Trophoblast cell (in vitro differentiated cells and primary cell): Measurements from ENCODE around the gene CCDC184.

ENCODE experiments used
- DNase-seq, 2 donors: peaks; one replicate each; pipeline ENCODE4 v3.0.0-alpha.2; 2016
- H2AFZ ChIP-seq: 2 replicates; pipeline ENCODE4 v1.6.1; 2013; ENCODE audit warnings: low read length, moderate library complexity, mild to moderate bottlenecking; ENCODE audit not compliant: insufficient read depth, poor library complexity
- H2AK5ac ChIP-seq: 2 replicates; pipeline ENCODE4 v1.6.1; 2013; ENCODE audit warnings: mild to moderate bottlenecking, low read length
- H2BK120ac ChIP-seq: 2 replicates; pipeline ENCODE4 v1.6.1; 2013; ENCODE audit warnings: low read length, mild to moderate bottlenecking, moderate library complexity; ENCODE audit not compliant: insufficient read depth, poor library complexity
- H2BK12ac ChIP-seq: 2 replicates; pipeline ENCODE4 v1.6.1; 2013; ENCODE audit warnings: mild to moderate bottlenecking, low read length, moderate library complexity
- H2BK5ac ChIP-seq: 2 replicates; pipeline ENCODE4 v1.6.1; 2013; ENCODE audit warnings: low read length, low read depth, moderate library complexity, mild to moderate bottlenecking; ENCODE audit not compliant: poor library complexity
- H3K14ac ChIP-seq: 2 replicates; pipeline ENCODE4 v1.6.1; 2013; ENCODE audit warnings: mild to moderate bottlenecking, low read length
- H3K18ac ChIP-seq: 2 replicates; pipeline ENCODE4 v1.6.1; 2013; ENCODE audit warnings: mild to moderate bottlenecking, low read length
- H3K23ac ChIP-seq: 2 replicates; pipeline ENCODE4 v1.6.1; 2013; ENCODE audit warnings: low read length
- H3K27ac ChIP-seq: 2 replicates; pipeline ENCODE4 v1.5.1; 2013; ENCODE audit warnings: low read depth, mild to moderate bottlenecking, inconsistent platforms, low read length, moderate library complexity
- H3K27me3 ChIP-seq: 2 replicates; pipeline ENCODE4 v1.6.1; 2013; ENCODE audit warnings: inconsistent platforms, mild to moderate bottlenecking, low read length, moderate library complexity; ENCODE audit not compliant: insufficient read depth
- H3K36me3 ChIP-seq, 2 experiments: 1 replicate in 1 of 2; 2 replicates in 1 of 2; pipeline ENCODE4 v1.6.1; 2013; ENCODE audit warnings: low read length in 2 of 2, mild to moderate bottlenecking in 2 of 2, moderate library complexity in 1 of 2; ENCODE audit not compliant: insufficient read depth in 2 of 2, control insufficient read depth in 1 of 2
- H3K4ac ChIP-seq: 2 replicates; pipeline ENCODE4 v1.6.1; 2013; ENCODE audit warnings: low read depth, mild to moderate bottlenecking, low read length, moderate library complexity
- H3K4me1 ChIP-seq, 2 experiments: 1 replicate in 1 of 2; 2 replicates in 1 of 2; pipeline ENCODE4 v1.6.1; 2013; ENCODE audit warnings: low read length in 2 of 2, mild to moderate bottlenecking in 2 of 2, moderate library complexity in 1 of 2; ENCODE audit not compliant: insufficient read depth in 2 of 2, control insufficient read depth in 1 of 2
- H3K4me2 ChIP-seq: 2 replicates; pipeline ENCODE4 v1.6.1; 2013; ENCODE audit warnings: inconsistent platforms, mild to moderate bottlenecking, low read length, moderate library complexity
- H3K4me3 ChIP-seq: 2 replicates; pipeline ENCODE4 v1.5.1; 2013; ENCODE audit warnings: mild to moderate bottlenecking, low read depth, low read length, inconsistent platforms
- H3K79me1 ChIP-seq: one replicate; pipeline ENCODE4 v1.6.1; 2013; ENCODE audit warnings: low read length
- H3K79me2 ChIP-seq: 2 replicates; pipeline ENCODE4 v1.6.1; 2013; ENCODE audit warnings: low read length, mild to moderate bottlenecking; ENCODE audit not compliant: control insufficient read depth, insufficient read depth, poor library complexity
- H3K9ac ChIP-seq: 2 replicates; pipeline ENCODE4 v1.6.1; 2013; ENCODE audit warnings: mild to moderate bottlenecking, low read length
- H3K9me3 ChIP-seq: 2 replicates; pipeline ENCODE4 v1.6.1; 2013; ENCODE audit warnings: low read depth, mild to moderate bottlenecking, control low read depth, inconsistent platforms, low read length; ENCODE audit not compliant: insufficient read depth
- H4K12ac ChIP-seq: 2 replicates; pipeline ENCODE4 v1.6.1; 2013; ENCODE audit warnings: low read depth, mild to moderate bottlenecking, low read length, moderate library complexity
- H4K8ac ChIP-seq: 2 replicates; pipeline ENCODE4 v1.6.1; 2013; ENCODE audit warnings: low read depth, mild to moderate bottlenecking, low read length, moderate library complexity
- H4K91ac ChIP-seq: one replicate; pipeline ENCODE4 v1.6.1; 2013; ENCODE audit warnings: low read depth, mild to moderate bottlenecking, low read length, moderate library complexity
- WGBS: extraction: QIAGEN DNeasy Blood & Tissue Kit; methylation state at CpG from one replicate; pipeline ENCODE4 v1.1.7; 2013; ENCODE audit warnings: missing lambda C conversion rate; ENCODE audit not compliant: insufficient read length, insufficient coverage; ENCODE audit errors: extremely low coverage; 5-methylcytosine and 5-hydroxymethylcytosine counted together

The CCDC184 gene

GRCh38 chr12:48197549-48197970, 14.1 kb downstream of the CCDC184 start:
- Histone ChIP-seq H3K4me1 (peaks cover 3% of the 10 kb centered on the region in 2 experiments), H2BK120ac (peak overlapping the region; percentile 4), H3K9ac (no peak overlapping the region), H3K27ac (no peak overlapping the region), H3K4me2 (peak overlapping the region; percentile 90), H3K23ac (no peak overlapping the region), H2BK5ac (peak overlapping the region; percentile 26), H3K4ac (no peak overlapping the region), H2AK5ac (no peak overlapping the region), H2AFZ (peak overlapping the region; percentile 98), H3K79me1 (peaks cover 10% of the 10 kb centered on the region), H3K14ac (peak overlapping the region; percentile 45), H3K9me3 (peaks cover 3% of the 10 kb centered on the region), H4K91ac (peak overlapping the region; percentile 42), H4K12ac (no peak overlapping the region), H3K36me3 (peaks cover 0 to 1% of the 10 kb centered on the region in 2 experiments), H3K79me2 (peaks cover 3% of the 10 kb centered on the region), H4K8ac (peak overlapping the region; percentile 70), H3K27me3 (no peaks in the 10 kb centered on the region), H2BK12ac (peak overlapping the region; percentile 74), H3K4me3 (peak overlapping the region; percentile 76), H3K18ac (peak overlapping the region; percentile 49)
- WGBS: no CpG with 5 or more reads among the region's 10 CpGs
- peak in 1 of 2 donors; percentile 31 for DNase-seq

- Histone ChIP-seq H2AK5ac (no peak overlapping the region), H2BK5ac (peak overlapping the region; percentile 28), H3K79me2 (peaks cover 3% of the 10 kb centered on the region), H3K36me3 (peaks cover 0 to 5% of the 10 kb centered on the region in 2 experiments), H2BK120ac (peak overlapping the region; percentile 57), H3K4me1 (peaks cover 3% of the 10 kb centered on the region in 2 experiments), H3K23ac (no peak overlapping the region), H3K4ac (peak overlapping the region; percentile 14), H2BK12ac (peak overlapping the region; percentile 47), H4K91ac (peak overlapping the region; percentile 87), H3K4me3 (peak overlapping the region; percentile 76), H3K9me3 (peaks cover 3% of the 10 kb centered on the region), H3K79me1 (peaks cover 10% of the 10 kb centered on the region), H3K9ac (peak overlapping the region; percentile 83), H3K27me3 (no peaks in the 10 kb centered on the region), H3K14ac (peak overlapping the region; percentile 45), H3K4me2 (peak overlapping the region; percentile 90), H4K8ac (peak overlapping the region; percentile 70), H3K27ac (peak overlapping the region; percentile 19), H2AFZ (peak overlapping the region; percentile 98), H3K18ac (peak overlapping the region; percentile 73), H4K12ac (peak overlapping the region; percentile 31)
- peak; percentile 92 to 97 for DNase-seq
- no CpG with 5 or more reads among the region's 39 CpGs for WGBS
These were observed 14.7 kb downstream of the CCDC184 start for GRCh38 chr12:48197971-48198671.

- peak overlapping the region; percentile 73 for H3K18ac ChIP-seq
- H2AFZ ChIP-seq: peak overlapping the region; percentile 34
- H3K27ac ChIP-seq: peak overlapping the region; percentile 19
- H2BK5ac ChIP-seq: peak overlapping the region; percentile 28
- peaks cover 0 to 5% of the 10 kb centered on the region in 2 experiments for H3K36me3 ChIP-seq
- H3K23ac ChIP-seq: no peak overlapping the region
- H3K4me2 ChIP-seq: peak overlapping the region; percentile 90
- peak overlapping the region; percentile 83 for H3K9ac ChIP-seq
- no CpG with 5 or more reads among the region's 26 CpGs for WGBS
- H4K8ac ChIP-seq: peak overlapping the region; percentile 70
- H3K79me1 ChIP-seq: peaks cover 10% of the 10 kb centered on the region
- H4K12ac ChIP-seq: peak overlapping the region; percentile 20
- peak overlapping the region; percentile 76 for H3K4me3 ChIP-seq
- H2BK120ac ChIP-seq: peak overlapping the region; percentile 57
- peaks cover 2 to 3% of the 10 kb centered on the region in 2 experiments for H3K4me1 ChIP-seq
- H3K4ac ChIP-seq: peak overlapping the region; percentile 14
- H3K27me3 ChIP-seq: no peaks in the 10 kb centered on the region
- no peak overlapping the region for H2AK5ac ChIP-seq
- peak overlapping the region; percentile 47 for H2BK12ac ChIP-seq
- peak overlapping the region; percentile 87 for H4K91ac ChIP-seq
- peaks cover 3% of the 10 kb centered on the region for H3K9me3 ChIP-seq
- H3K79me2 ChIP-seq: peaks cover 3% of the 10 kb centered on the region
- DNase-seq: peak in 1 of 2 donors; percentile 36
- peak overlapping the region; percentile 3 for H3K14ac ChIP-seq
These were observed 15.2 kb downstream of the CCDC184 start for GRCh38 chr12:48198672-48198971.

- no peak for DNase-seq
- no peak overlapping the region for H3K9ac ChIP-seq
- peaks cover 0 to 3% of the 10 kb centered on the region in 2 experiments for H3K4me1 ChIP-seq
- no peak overlapping the region for H3K23ac ChIP-seq
- H4K12ac ChIP-seq: peak overlapping the region; percentile 20
- H3K36me3 ChIP-seq: peaks cover 0 to 5% of the 10 kb centered on the region in 2 experiments
- peak overlapping the region; percentile 70 for H4K8ac ChIP-seq
- peaks cover 3% of the 10 kb centered on the region for H3K79me2 ChIP-seq
- peaks cover 3% of the 10 kb centered on the region for H3K9me3 ChIP-seq
- no peak overlapping the region for H3K27ac ChIP-seq
- peak overlapping the region; percentile 87 for H4K91ac ChIP-seq
- no peak overlapping the region for H3K14ac ChIP-seq
- H2AK5ac ChIP-seq: no peak overlapping the region
- WGBS: no CpG with 5 or more reads among the region's 10 CpGs
- no peaks in the 10 kb centered on the region for H3K27me3 ChIP-seq
- H2BK12ac ChIP-seq: no peak overlapping the region
- H2BK5ac ChIP-seq: no peak overlapping the region
- H3K4ac ChIP-seq: no peak overlapping the region
- H2AFZ ChIP-seq: no peak overlapping the region
- H3K4me3 ChIP-seq: no peak overlapping the region
- no peak overlapping the region for H3K18ac ChIP-seq
- H2BK120ac ChIP-seq: peak overlapping the region; percentile 57
- H3K4me2 ChIP-seq: peak overlapping the region; percentile 90
- H3K79me1 ChIP-seq: peaks cover 10% of the 10 kb centered on the region
These were observed 15.5 kb downstream of the CCDC184 start for GRCh38 chr12:48198985-48199384.
